ENCODE data around the gene PGLYRP3.

DNA sequence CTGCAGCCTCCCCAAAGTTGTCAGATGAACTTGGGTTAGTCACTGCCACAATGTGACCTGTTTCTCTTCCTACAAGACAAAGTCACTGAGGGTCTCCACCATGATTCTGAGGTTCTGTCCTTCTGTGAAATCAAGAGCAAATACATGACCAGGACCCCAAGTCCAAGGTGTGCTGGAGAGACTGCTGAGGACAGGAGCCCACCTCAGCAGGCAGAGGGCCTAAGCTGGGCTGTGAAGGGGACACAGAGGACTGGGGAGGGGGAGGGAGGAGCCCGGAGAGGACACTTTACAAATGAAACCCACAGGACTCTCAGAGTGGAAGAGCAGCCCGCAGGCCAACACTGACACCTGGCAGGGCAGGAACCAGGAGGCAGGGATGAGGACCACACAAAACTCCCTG lies 3.3 kb downstream of the PGLYRP3 start:
- TF ChIP-seq, protein P1, sequence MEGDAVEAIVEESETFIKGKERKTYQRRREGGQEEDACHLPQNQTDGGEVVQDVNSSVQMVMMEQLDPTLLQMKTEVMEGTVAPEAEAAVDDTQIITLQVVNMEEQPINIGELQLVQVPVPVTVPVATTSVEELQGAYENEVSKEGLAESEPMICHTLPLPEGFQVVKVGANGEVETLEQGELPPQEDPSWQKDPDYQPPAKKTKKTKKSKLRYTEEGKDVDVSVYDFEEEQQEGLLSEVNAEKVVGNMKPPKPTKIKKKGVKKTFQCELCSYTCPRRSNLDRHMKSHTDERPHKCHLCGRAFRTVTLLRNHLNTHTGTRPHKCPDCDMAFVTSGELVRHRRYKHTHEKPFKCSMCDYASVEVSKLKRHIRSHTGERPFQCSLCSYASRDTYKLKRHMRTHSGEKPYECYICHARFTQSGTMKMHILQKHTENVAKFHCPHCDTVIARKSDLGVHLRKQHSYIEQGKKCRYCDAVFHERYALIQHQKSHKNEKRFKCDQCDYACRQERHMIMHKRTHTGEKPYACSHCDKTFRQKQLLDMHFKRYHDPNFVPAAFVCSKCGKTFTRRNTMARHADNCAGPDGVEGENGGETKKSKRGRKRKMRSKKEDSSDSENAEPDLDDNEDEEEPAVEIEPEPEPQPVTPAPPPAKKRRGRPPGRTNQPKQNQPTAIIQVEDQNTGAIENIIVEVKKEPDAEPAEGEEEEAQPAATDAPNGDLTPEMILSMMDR (IDR thresholded peaks at IDR 0.05; ENCODE audit: low read depth, low read length): no peak
- TF ChIP-seq POLR2A (IDR thresholded peaks at IDR 0.05; ENCODE audit: extremely low read depth, insufficient read length) (no peak), MYC (IDR thresholded peaks at IDR 0.05; ENCODE audit: low read depth, low read length) (no peak)
